ENCODE results near the gene CEP41. TPM values are rescaled to one million over a fixed set of nuclear protein-coding genes. Genes with fewer than 3 reads are reported as not detected.

CEP41 gene
- total RNA-seq, 1 donor from 2014 or later, result 34.7 TPM

- TF ChIP-seq CTCF (IDR thresholded peaks at IDR 0.05; ENCODE audit: partially characterized antibody, unreplicated experiment), result no peak
- Mint-ChIP-seq H3K4me1 (ENCODE audit: low read depth, unreplicated experiment) (peaks cover 13% of the 10 kb centered on the region), H3K4me3 (ENCODE audit: unreplicated experiment) (no peak overlapping the region), H3K9me3 (ENCODE audit: unreplicated experiment) (peaks cover 5% of the 10 kb centered on the region), H3K36me3 (ENCODE audit: unreplicated experiment) (no peaks in the 10 kb centered on the region), H3K27ac (ENCODE audit: unreplicated experiment) (no peak overlapping the region), H3K27me3 (ENCODE audit: unreplicated experiment) (no peaks in the 10 kb centered on the region)
- no peak for DNase-seq
Measured at GRCh38 chr7:130345725-130346124, 95.1 kb downstream of the CEP41 start.

- peaks cover 5% of the 10 kb centered on the region for H3K9me3 Mint-ChIP-seq (ENCODE audit: unreplicated experiment)
- DNase-seq, result no peak
- H3K27ac Mint-ChIP-seq (ENCODE audit: unreplicated experiment), result no peak overlapping the region
- no peaks in the 10 kb centered on the region for H3K36me3 Mint-ChIP-seq (ENCODE audit: unreplicated experiment)
- H3K4me3 Mint-ChIP-seq (ENCODE audit: unreplicated experiment), result no peak overlapping the region
- H3K27me3 Mint-ChIP-seq (ENCODE audit: unreplicated experiment), result no peaks in the 10 kb centered on the region
- TF ChIP-seq CTCF (IDR thresholded peaks at IDR 0.05; ENCODE audit: partially characterized antibody, unreplicated experiment), result no peak
- peaks cover 7% of the 10 kb centered on the region for H3K4me1 Mint-ChIP-seq (ENCODE audit: low read depth, unreplicated experiment)
Measured at GRCh38 chr7:130345136-130345535, 95.7 kb downstream of the CEP41 start.

GRCh38 chr7:130344271-130344866, 96.4 kb downstream of the CEP41 start, which contains the start of gene CPA5:
Gene CPA5 (plus strand): TSS chr7:130344816. CDS start chr7:130346486, 1,670 bp downstream.
- Mint-ChIP-seq H3K27ac (ENCODE audit: unreplicated experiment) (no peak within 1 kb of the TSS), H3K36me3 (ENCODE audit: unreplicated experiment) (no peaks in the 10 kb centered on the region), H3K27me3 (ENCODE audit: unreplicated experiment) (no peaks in the 10 kb centered on the region), H3K4me3 (ENCODE audit: unreplicated experiment) (no peak within 1 kb of the TSS), H3K4me1 (ENCODE audit: low read depth, unreplicated experiment) (peaks cover 4% of the 10 kb centered on the region), H3K9me3 (ENCODE audit: unreplicated experiment) (peaks cover 5% of the 10 kb centered on the region)
- no peak for TF ChIP-seq CTCF (IDR thresholded peaks at IDR 0.05; ENCODE audit: partially characterized antibody, unreplicated experiment)
- no peak for DNase-seq

Other genes with a start within 250 kb of the CEP41 start
- gene TMEM209, start 235.6 kb downstream of the CEP41 start, total RNA-seq (ENCODE audit: unreplicated experiment), result 15.4 TPM
- not detected for gene SSMEM1, start 233.2 kb downstream of the CEP41 start, total RNA-seq (ENCODE audit: unreplicated experiment)
- gene CPA2, start 174.2 kb downstream of the CEP41 start, total RNA-seq (ENCODE audit: unreplicated experiment), result not detected
- not detected for gene CPA4, start 147.9 kb downstream of the CEP41 start, total RNA-seq (ENCODE audit: unreplicated experiment)
- not detected for gene CPA5, start 96.2 kb downstream of the CEP41 start, total RNA-seq (ENCODE audit: unreplicated experiment)
- not detected for gene CPA1, start 60.5 kb downstream of the CEP41 start, total RNA-seq (ENCODE audit: unreplicated experiment)
- gene MEST, start 51.1 kb upstream of the CEP41 start, total RNA-seq (ENCODE audit: unreplicated experiment), result 186 TPM
- gene COPG2, start 227.7 kb upstream of the CEP41 start, total RNA-seq (ENCODE audit: unreplicated experiment), result 36.8 TPM
- gene TSGA13, start 245.5 kb upstream of the CEP41 start, total RNA-seq (ENCODE audit: unreplicated experiment), result not detected